HG03039 (cell line): ENCODE results near the gene NTN3.
"Not testable (repeated sequence)": the region's sequence is repeated elsewhere in the genome, so short reads cannot be mapped to it uniquely, and the experiment has no call there.

Source experiments
- ATAC-seq: cut with Tn5 transposase; IDR thresholded peaks from one replicate; pipeline ENCODE4 v1.9.1; 2021; ENCODE audit warnings: mild to moderate bottlenecking, moderate library complexity; ENCODE audit not compliant: unreplicated experiment

The NTN3 gene

DNA sequence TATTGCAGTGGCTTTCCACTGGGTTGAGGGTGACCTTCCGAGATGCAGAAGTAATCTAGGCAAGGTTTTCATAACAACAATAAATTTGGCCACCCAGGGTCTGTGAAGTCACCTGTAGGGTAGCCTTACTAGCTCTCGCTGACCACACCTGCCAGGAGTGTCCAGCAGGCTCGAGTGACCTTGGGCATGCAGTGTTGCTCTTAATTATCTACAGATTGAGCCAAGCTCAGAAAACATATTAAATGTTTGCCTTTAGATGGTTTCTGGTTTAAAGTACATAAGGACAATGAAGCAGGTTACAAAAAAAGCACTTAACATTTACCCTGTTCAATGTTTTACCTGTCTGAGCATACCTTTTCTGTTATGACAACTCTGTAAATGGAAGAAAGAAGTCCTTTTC, 5.6 kb downstream of the NTN3 start:
- no peak for ATAC-seq

DNA sequence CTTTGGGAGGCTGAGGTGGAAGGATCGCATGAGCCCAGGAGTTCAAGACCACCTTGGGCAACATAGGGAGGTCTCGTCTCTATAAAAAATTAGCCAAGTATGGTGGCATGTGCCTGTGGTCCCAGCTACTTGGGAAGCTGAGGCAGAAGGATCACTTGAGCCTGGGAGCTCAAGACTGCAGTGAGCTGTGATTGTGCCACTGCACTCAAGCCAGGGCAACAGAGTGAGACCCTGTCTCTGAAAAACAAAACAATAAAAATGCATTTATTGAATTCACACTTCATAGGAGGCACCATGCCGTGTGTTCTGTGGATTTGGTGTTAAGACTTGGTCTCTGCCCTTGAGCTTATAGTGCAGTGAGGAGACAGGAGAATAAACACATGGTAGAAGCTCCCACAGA, 6.2 kb downstream of the NTN3 start:
- no peak for ATAC-seq

DNA sequence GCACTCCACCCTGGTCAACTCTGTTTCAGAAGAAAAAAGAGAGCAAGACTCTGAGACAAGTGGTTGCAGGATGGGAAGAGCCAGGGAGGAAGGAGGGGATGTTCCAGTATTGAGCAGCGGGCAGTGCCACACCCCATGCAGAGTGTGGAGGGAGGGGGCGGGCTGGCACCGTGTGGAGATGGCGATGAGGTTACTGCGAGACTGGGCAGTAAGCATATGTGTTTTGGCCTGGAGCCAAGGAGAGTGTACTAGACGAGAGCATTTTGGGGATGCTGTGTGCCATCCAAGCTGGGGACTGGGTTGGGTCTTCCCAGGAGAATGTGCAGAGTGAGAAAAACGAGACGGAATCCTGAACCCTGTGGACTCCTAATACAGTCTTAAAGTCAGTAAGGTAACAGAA, 7.2 kb downstream of the NTN3 start:
- no peak for ATAC-seq

DNA sequence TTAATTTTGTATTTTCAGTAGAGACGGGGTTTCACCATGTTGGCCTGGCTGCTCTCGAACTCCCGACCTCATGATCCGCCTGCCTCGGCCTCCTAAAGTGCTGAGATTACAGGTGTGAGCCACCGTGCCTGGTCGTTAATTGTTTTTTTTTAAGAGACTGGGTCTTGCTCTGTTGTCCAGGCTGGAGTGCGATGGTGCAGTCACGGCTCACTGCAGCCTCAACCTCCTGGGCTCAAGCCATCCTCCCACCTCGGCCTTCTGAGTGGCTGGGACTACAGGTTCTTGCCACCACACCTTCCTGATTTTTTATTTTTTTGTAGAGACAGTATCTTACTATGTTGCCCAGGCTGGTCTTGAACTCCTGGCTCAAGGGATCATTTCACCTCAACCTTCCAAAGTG, 8.9 kb downstream of the NTN3 start:
- ATAC-seq, result not testable (repeated sequence)

DNA sequence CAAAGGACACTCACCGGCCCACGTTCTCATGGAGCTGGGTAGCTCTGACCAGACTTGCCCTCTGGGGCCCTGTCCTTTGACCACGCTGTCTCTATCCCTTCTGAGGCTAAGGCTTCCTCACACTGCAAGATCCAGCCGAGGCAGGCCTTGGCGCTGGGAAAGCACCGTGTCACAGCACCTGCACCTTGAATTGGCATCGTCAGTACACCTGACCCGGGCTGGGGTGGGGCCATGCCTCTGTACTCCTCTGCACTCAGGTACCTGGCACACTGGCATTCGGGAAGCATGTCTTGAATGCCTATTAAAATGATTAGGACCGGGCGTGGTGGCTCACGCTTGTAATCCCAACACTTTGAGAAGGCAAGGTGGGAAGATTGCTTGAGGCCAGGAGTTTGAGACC, 9.9 kb downstream of the NTN3 start:
- no peak for ATAC-seq

DNA sequence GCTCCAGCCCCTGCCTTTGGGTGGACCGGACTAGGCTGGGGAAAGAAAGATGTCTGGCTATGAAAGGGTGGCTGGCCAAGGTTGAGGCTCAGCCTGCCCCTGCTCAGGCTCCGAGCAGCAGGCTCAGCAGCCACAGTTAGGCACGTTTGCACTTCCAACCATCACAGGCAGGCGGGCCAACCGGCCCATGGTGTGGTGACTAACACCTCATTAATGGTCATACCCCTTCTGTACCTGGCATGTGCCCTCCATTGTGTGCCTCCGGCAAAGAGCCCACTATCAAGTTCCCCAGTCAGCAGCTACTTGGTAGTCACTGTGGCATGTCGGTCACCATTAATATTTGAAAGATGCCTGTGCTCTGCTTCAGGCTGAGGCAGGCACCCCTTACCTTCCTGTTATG, 10.6 kb downstream of the NTN3 start:
- ATAC-seq, result no peak

DNA sequence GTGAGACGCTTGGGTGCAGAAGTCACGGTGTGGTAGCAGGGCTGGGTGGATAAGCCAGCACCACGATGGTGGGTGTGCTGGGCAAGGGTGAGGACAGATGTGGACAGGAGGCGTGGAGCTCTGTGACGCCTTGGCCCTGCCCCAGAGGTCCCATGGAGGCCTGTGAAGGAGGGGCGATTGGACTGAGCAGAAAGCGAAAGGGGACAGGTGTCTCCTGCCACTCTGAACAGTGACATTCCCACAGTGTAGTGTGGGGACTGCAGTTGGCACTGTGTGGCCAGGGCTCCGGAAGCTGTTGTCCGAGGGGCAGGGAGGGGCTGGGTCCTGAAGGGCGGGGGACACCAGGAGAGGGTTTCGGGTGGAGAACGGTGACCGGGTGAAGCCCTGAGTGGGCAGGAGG, 11.2 kb downstream of the NTN3 start:
- ATAC-seq, result no peak

DNA sequence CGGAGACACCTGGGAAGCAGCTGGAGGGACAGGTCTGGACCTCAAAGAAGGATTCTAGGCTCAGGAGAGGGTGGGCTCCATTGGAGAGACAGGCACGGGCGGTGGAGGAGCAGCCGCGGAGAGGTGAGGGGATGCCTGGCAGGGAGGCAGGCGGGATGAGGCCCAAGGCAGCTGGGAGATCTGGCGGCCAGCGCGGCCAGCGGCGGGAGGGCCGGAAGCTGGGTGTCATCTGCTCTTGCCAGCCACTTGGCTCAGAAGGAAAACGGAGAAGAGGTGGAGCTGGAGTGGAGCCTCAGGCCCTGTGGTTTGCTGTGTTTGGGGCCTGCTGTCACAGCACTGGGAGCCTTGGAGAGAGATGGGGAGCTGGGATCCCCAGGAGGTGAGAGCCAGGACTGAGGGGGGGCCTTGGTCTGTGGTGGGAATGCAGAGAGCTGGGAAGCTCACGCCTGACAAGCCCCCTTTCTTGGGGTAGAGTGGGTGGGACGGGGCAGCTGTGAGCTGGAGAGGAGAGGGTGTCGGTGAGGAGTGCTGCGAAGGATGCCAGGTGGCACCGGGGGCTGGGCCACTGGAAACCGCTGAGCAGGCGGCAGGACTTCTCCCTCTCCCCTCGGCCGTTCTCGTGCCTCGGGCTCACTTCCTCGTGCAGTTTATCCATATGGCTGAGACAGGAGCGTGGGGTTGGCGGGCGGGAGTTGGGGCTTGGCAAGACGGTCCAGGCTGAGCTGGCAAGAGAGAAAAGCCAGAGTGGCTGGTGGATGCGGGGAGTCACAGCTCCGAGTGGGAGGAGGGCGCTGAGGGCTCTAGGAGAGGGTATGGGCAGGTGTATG, 11.8 kb downstream of the NTN3 start:
- ATAC-seq, result no peak

DNA sequence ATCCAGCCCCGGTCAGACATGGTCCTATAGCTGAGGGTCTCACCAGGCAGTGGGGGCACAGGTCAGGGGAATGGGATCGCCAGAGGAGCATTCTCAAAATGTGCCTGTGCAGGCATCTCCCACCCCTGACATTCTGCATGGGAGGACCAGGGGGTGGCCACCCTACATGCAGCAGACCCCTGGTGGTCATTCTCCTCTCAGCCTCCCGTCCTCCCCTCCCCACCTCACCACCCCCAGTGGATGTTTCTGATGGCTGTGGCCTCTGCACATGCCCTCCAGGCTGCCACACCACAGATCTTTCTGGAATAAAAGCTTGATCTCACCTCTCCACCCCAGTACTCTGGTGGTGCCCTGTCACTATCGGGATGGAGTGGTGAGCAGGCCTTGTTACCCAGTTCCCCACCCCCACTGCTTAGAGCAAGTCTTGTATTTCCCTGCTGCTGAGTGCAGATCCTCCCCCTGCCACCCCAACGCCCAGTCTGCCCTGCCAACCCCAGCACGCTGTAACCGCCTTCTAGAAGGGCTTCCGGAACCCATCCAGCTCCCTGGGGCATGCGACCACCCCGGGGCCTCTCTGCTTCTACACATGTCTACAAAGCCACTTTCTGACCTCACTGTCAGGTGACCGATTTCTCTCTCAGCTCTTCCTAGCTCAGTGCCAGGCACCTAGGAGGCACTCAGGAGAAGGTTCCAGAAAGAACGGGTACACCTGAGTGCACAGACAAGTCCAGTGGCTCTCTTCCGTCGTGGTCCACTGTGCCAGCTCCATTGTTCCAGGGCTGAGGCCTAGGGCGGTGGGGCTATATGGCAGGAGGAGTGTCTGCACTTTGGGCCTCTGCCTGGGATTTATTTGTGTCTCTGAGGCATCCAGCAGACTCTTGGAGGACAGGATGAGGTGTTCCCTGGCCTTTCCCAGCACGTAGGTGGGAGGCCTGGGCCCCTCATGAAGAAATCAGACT, 13.1 kb downstream of the NTN3 start:
- no peak for ATAC-seq

DNA sequence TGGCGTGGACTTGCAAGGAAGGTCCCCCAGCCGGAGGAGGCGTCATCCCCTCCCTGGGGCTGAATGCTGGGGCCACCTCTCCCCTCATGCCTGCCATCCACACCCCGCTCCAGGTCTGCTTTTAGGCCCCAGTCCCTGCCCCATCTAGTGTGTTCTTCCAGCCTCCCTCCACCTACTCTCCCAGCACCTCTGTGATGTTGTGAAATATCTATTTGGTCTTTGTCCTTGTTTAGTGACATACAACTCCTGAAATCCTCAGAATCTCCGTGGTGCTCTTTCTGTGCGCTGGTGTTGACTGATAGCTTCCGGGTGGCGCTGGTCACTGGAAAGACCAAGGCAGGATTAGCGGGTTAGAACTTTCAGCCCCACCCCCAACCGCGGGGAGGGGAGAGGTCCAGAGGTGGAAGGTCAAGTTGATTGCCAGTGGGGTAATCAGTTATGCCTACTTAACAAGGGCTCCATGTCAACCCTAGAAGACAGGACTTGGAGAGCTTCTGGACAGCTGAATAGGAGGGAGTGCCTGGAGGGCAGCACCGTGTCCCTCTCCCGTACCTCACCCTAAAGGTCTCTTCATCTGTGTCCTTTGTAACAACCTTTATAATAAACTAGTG, 13.9 kb downstream of the NTN3 start:
- no peak for ATAC-seq

DNA sequence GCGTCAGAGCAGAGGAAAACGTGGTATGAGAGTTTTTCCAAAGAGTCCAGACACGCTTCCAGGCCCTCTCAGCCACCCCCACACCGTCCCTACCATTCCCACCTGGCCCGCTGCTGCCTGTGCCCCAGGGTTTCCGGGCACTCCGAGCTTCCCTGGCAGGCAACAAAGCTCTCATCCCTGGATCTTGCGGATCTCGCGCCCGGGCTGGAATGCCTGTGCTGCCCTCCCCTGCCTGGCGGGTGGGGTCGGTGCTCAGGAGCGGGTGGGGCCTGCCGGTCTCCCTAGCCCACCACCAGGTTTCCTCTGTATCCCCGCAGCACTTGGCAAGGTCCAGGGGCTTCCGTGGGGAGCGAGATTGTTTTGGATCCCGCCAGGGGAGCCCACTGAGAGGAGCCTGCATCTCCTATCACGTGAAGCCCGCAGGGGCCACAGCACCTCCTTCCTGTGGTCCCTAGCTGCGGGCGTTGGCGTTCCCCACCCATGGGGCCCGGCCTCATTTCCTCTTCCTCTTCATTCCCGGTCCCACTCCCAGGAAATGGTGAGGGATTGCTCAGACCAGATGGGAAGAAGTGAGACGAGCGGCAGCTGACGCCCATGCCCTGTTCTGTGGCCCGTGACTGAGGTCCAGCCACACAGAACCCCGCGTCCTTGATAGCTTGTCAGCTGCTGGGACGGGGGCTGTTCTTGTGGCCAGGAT, 14.9 kb downstream of the NTN3 start:
- ATAC-seq, result no peak

DNA sequence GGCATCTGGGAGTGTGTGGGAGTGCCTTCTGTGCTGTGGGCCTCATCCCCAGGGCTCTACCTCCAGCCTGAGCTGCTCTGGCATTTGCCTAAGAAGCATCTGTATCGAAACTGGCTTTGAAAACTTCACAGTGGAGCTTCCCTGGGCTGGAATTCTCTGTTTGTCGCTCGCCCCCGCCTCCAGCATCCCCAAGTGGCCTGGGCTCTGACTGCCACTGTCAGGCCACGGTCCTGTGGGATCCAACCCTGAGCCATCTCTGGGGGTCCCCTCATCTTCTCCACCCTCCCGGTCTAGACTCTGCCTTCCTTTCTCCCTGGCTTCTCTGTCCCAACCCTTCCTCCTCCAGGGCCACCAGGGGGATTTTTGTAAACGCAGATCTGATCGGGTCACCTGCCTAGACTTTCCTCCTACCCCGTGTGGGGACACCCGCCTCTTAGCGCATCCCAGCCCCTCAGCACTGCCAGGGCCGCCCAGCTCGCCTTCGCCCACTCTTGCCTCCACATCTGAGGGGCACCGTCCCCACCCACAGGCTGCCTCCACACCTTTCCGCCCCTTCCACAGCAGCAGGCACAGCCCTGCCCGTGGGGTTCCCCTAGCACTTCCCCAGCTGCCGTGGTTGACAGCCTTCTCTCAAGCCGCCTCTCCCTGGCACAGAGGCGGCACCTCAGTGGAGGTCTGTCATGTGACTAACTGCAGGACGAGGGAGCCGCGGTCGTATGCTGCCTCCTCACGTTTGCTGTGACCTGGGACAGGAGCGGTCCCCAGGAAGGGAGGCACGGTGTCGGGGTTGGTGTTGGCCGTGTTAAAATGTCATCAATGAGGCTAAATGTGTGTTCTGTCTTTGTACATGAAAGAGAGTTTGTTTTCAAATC, 15.8 kb downstream of the NTN3 start:
- peak; percentile 54 for ATAC-seq

DNA sequence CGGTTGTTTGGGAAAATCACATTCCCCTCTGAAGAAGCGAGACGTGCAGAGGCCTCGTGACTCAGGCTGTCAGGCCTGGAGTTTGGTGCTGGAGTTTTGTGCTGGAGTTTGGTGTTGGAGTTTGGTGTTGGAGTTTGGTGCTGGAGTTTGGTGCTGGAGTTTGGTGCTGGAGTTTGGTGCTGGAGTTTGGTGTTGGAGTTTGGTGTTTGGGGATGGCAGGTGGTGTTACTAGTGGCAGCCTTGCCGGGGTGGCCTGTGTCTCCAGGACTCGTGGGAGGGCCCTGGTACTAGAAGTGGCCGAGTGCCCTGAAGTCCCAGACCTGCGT, 16.4 kb downstream of the NTN3 start:
- ATAC-seq, result no peak

DNA sequence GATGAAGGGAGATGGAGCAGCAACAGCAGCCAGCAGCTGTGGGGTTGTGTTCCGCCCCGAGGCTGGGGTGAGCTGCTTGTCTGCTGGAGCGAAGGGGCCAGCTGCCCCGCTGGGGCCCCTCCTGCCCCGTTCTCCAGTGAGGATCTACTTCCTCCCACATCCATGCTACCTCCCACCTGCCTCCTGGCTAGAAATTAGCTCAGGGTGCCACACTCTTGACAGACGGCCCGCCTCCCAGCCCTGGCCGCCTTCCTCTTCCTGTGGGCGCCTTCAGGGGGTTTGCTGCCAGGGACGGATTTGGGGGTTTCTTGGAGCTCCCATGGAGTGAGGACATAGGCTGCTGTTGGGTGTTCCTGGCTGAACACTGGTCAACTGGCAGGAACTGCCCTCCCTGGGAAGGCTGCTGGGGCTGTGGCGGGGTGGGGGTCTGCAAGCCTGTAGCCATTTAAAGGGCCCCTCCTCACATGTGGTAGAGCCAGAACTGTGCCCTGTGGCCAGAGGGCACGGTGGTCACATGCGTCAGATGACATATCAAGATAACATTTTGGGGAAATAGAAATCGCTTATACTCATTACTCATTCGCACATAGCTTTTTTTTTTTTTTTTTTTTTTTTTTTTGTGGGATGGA, 16.9 kb downstream of the NTN3 start:
- ATAC-seq, result no peak

DNA sequence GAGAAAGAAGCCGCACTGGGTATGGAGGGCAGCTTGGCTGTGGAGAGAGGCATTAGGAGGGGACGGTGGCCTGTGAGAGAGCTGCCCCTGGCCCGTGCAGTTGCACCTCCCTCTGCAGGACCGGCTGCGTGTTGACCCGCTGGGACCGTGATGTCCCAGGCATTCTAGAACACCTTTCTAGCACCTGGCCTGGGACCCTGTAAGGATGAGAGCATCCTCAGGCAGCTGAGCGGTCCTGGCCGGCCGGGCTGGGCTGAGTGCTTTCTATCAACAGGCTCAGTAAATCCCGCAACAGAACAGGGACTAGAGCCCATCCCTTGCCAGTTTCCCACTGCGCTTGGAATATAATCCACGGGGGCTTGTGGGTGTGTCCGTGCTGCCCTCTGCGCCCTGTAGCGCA, 18.5 kb downstream of the NTN3 start:
- no peak for ATAC-seq

DNA sequence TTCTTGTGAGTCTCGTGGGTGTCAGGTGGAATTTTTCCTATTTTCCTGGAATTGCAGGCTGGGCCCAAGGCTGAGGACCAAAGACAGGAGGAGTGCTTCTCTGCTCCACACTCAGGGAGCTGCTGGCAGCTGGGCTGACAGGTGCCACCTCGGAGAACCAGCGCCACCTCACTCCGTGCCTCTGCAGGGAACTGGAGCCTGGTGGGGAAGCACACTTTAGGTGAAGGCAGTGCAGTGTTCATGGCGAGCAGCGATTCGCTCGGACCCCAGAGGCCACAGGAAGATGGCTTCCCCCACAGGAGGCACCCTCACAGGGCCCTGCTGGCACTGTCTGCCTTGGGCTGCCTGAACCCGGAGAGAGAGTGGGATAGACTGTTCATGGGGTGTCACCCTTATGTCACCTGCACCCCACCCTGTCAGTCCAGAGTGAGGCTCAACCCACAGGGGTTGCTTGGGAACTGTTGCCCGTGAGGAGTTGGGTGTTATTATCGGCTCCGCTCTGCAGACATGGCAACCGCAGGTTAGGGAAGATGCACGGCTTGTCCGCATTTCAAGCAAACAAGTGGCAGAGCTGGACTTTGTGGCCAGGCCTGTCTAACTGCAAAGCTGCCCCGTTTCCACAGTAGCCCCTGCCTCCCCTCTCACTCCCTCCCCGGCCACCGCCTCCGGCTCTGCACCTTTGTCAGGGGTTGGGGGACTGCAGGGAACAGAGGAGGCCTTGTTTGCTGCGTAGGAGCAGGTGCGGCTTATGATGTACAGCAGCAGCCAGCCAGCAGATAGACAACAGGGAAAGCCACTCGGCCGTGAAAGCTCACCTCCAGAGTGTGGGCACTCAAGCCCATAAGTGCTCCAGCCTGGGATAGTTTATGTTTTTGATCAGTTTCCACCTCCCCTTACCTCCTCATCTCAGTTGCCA, 19.4 kb downstream of the NTN3 start:
- ATAC-seq, result no peak

DNA sequence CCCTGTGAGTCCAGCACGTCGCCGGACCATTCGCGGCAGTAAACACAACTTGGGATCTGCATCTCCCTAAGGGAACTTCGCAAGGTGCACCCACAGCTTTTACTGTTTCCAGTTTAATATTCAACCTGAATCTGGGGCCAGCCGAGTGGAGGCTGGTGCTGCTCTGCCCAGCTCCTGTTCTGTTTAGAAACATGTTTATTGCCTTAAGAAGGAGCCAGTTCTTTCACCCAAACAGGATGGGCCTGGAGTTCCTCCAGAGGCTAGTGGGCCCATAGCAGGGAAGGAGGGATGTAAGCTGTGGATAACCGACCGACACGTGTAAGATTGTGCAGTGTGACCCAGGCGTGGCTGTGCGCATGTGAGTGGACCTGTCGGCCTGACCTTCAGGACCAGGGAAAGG, 21.2 kb downstream of the NTN3 start:
- ATAC-seq, result no peak

DNA sequence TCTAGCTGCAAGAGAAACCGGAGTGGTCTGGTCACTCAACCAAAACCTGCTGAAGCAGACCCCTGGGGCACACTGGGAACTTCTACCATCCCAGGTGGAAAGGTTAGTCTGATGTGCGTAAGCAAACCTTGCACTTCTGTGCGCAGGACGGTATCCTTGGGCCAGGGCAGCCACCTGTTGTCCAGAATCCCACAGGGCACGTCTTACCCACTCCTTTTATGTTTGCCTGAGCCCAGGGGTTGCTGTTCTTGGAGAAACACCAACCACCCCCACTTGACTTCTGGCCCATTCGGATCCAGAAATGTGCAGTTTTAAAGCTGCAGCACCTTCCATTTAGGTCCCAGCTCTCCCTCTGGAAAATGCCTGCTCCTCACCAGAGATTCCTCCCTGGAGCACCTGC, 22.5 kb downstream of the NTN3 start:
- ATAC-seq, result no peak

DNA sequence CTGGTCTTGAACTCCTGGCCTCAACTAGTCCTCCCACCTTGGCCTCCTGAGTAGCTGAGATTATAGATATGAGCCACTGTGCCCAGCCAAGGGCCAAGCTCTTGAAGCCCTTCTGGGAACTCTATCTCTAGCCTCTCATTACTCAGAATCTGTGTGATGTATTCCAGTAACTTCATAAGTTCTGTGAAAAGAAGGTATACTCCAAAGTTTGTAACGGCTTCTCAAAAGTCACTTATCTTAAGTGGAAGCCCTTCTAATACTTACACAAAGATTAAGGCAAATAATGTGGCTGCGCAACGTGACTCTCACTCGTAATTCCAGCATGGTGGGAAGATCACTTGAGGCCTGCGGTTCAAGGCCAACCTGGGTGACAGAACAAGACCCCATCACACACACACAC, 23.5 kb downstream of the NTN3 start:
- ATAC-seq, result no peak
